ENCODE results near the gene UCN. TPM values are rescaled to one million over a fixed set of nuclear protein-coding genes. Genes with fewer than 3 reads are reported as not detected.
A peak's percentile ranks its signal among the peaks of the same experiment; 100 is the strongest.

UCN gene
- total RNA-seq, 1 experiment from 2014 or later: 2.8 TPM

DNA sequence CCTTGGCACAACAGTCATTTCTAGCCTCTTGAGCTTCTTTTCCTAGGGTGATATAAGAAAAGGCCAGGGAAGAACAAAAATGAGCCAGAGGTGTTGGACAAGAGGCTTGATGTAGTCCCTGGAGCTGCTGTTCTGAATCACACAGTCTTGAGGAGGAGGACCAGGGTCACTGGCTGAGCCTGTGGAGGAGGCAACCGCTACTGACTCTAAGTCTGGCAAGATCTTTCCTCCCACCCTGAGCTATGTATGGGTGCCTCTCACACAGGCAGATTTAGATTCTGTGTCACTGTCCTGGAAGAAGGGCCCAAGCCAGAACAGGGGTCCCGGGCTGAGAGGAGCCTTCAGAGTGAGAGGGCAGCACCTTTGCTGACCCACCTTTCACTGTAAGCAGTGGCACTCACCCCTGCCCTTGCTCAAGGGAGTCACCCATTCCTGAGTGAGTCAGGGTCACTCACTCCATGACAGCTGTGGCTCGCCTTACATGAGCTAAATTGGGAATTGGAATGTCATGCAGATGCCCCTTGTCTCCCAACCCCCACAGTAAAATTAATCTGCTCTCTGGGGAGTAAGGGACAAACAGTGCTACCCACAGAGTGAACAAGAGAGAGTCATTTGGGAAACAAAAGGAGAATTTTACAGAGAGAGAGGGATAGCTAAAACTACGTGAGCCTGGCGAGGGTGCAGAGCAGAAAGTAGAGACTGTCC lies 26.2 kb downstream of the UCN start, which contains the start of gene TRIM54:
TRIM54 (plus strand) TSS at position 575 of the 705 bp plus-strand sequence. CDS start 303 bp downstream, outside the sequence.
- BruUV-seq (replicated peaks): no TSS peak
- intact Hi-C loops (cut with micrococcal nuclease; ENCODE audit: unreplicated experiment): loop anchor here (2.0 to 5.0 kb wide), 2 partner anchors 70 to 189 kb away; partner anchors contain the start of genes ATRAID and SLC5A6
- no peak for TF ChIP-seq EZH2 (IDR thresholded peaks at IDR 0.05; ENCODE audit: low read depth)
- TF ChIP-seq, protein P1, sequence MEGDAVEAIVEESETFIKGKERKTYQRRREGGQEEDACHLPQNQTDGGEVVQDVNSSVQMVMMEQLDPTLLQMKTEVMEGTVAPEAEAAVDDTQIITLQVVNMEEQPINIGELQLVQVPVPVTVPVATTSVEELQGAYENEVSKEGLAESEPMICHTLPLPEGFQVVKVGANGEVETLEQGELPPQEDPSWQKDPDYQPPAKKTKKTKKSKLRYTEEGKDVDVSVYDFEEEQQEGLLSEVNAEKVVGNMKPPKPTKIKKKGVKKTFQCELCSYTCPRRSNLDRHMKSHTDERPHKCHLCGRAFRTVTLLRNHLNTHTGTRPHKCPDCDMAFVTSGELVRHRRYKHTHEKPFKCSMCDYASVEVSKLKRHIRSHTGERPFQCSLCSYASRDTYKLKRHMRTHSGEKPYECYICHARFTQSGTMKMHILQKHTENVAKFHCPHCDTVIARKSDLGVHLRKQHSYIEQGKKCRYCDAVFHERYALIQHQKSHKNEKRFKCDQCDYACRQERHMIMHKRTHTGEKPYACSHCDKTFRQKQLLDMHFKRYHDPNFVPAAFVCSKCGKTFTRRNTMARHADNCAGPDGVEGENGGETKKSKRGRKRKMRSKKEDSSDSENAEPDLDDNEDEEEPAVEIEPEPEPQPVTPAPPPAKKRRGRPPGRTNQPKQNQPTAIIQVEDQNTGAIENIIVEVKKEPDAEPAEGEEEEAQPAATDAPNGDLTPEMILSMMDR (conservative IDR thresholded peaks at IDR 0.05): no peak
- Histone ChIP-seq H3K9me3 (ENCODE audit: insufficient read depth, low read depth) (no peaks in the 10 kb centered on the region), H3K4me1 (replicated peaks; ENCODE audit: insufficient read depth) (peaks cover 37% of the 10 kb centered on the region), H4K20me1 (ENCODE audit: insufficient read depth) (no peaks in the 10 kb centered on the region), H3K27ac (peak within 1 kb of the TSS; percentile 70), H3F3A (ENCODE audit: insufficient read depth, low read depth) (peaks cover 30% of the 10 kb centered on the region; the same call in 1 of the 2 replicates), H3K79me2 (ENCODE audit: low read depth) (no peaks in the 10 kb centered on the region), H2AFZ (peak within 1 kb of the TSS; percentile 83), H3K27me3 (ENCODE audit: insufficient read depth, low read depth) (no peaks in the 10 kb centered on the region), H3K4me3 (peak within 1 kb of the TSS; percentile 29; the same call in 1 of the 2 replicates), H3K36me3 (ENCODE audit: low read depth) (no peaks in the 10 kb centered on the region), H3K9me2 (ENCODE audit: insufficient read depth) (no peaks in the 10 kb centered on the region), H3K4me2 (peak within 1 kb of the TSS; percentile 71)
- DNase-seq: peak; percentile 43 to 73
- ChIA-PET POLR2A (ENCODE audit: unreplicated experiment) (interaction anchor here (0.6 to 2.1 kb wide), 3 partner anchors 11 to 497 kb away, joined by 3 to 10 read pairs (median 4); no protein-coding TSS in a partner anchor), CTCF (interaction anchor here (1.5 to 2.9 kb wide), 3 partner anchors 11 to 21 kb away, joined by 5 to 22 read pairs (median 6); no protein-coding TSS in a partner anchor)

DNA sequence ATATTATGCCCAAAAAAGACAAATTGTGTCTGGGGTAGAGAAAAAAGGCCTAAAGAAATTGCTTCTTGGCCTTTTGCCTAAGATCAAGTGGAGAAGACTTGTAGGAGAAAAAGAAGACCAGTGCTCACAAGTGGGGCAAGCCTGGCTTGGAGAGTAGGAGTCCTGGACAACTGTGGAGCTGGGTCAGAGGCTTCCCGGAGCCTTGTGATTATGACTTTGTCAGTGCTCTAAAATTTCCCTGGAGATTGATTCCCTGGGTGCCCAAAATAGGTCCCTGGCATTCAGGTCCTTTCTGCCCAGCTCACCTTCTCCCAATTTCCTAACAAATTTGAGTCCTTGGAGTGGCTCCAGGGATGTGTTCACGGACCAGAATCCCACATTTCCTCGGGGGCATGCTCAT lies 26.8 kb downstream of the UCN start:
- H3K79me2 ChIP-seq (ENCODE audit: low read depth): no peaks in the 10 kb centered on the region
- no peaks in the 10 kb centered on the region for H4K20me1 ChIP-seq (ENCODE audit: insufficient read depth)
- H3K9me3 ChIP-seq (ENCODE audit: insufficient read depth, low read depth): no peaks in the 10 kb centered on the region
- peaks cover 30% of the 10 kb centered on the region; the same call in 1 of the 2 replicates for H3F3A ChIP-seq (ENCODE audit: insufficient read depth, low read depth)
- intact Hi-C loops (cut with micrococcal nuclease; ENCODE audit: unreplicated experiment): loop anchor here (2.0 to 5.0 kb wide), 2 partner anchors 69 to 189 kb away; partner anchors contain the start of genes ATRAID and SLC5A6
- H3K36me3 ChIP-seq (ENCODE audit: low read depth): no peaks in the 10 kb centered on the region
- no TSS peak for BruUV-seq (replicated peaks)
- DNase-seq: no peak
- POLR2A ChIA-PET (ENCODE audit: unreplicated experiment): interaction anchor here (0.6 kb wide), 1 partner anchor 496 kb away, joined by 3 read pairs; no protein-coding TSS in a partner anchor
- no peak for TF ChIP-seq EZH2 (IDR thresholded peaks at IDR 0.05; ENCODE audit: low read depth)
- peaks cover 37% of the 10 kb centered on the region for H3K4me1 ChIP-seq (replicated peaks; ENCODE audit: insufficient read depth)
- peak overlapping the region; percentile 71 for H3K4me2 ChIP-seq
- H3K9me2 ChIP-seq (ENCODE audit: insufficient read depth): no peaks in the 10 kb centered on the region
- CTCF ChIA-PET: interaction anchor here (1.7 to 2.9 kb wide), 2 partner anchors 11 to 22 kb away, joined by 6 to 22 read pairs; no protein-coding TSS in a partner anchor
- H3K4me3 ChIP-seq: no peak overlapping the region
- no peak overlapping the region for H2AFZ ChIP-seq
- no peaks in the 10 kb centered on the region for H3K27me3 ChIP-seq (ENCODE audit: insufficient read depth, low read depth)
- peak overlapping the region; percentile 70 for H3K27ac ChIP-seq

DNA sequence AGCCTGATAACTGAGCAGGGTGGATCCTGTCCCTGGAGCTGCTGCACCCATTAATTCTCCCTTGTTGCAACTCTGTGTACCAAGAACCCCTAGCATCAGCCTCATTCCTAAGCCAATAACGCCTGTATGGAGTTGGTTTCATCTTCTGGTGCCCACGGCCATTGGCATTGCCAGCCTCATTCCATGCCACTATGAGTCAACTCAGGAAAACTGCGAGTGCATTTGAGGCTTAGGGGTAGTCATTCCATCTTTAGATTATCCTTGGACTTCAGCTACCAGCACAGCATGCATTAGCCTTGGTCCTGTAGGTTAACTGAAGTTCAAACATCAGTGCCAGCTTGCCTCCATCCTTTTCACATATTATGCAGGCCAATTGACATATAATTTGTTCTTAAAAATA lies 27.4 kb downstream of the UCN start:
- Histone ChIP-seq H2AFZ (no peak overlapping the region), H3K9me3 (ENCODE audit: insufficient read depth, low read depth) (no peaks in the 10 kb centered on the region), H3K27ac (no peak overlapping the region), H3K27me3 (ENCODE audit: insufficient read depth, low read depth) (no peaks in the 10 kb centered on the region), H3K4me3 (no peak overlapping the region), H3K79me2 (ENCODE audit: low read depth) (no peaks in the 10 kb centered on the region), H3K36me3 (ENCODE audit: low read depth) (no peaks in the 10 kb centered on the region), H3F3A (ENCODE audit: insufficient read depth, low read depth) (peaks cover 30% of the 10 kb centered on the region; the same call in 1 of the 2 replicates), H3K9me2 (ENCODE audit: insufficient read depth) (no peaks in the 10 kb centered on the region), H3K4me1 (replicated peaks; ENCODE audit: insufficient read depth) (peaks cover 37% of the 10 kb centered on the region), H3K4me2 (no peak overlapping the region), H4K20me1 (ENCODE audit: insufficient read depth) (no peaks in the 10 kb centered on the region)
- no TSS peak for BruUV-seq (replicated peaks)
- ChIA-PET POLR2A (ENCODE audit: unreplicated experiment) (no interaction called here), CTCF (interaction anchor here (1.7 to 2.9 kb wide), 2 partner anchors 12 to 22 kb away, joined by 6 to 22 read pairs; no protein-coding TSS in a partner anchor)
- TF ChIP-seq, protein P1 (conservative IDR thresholded peaks at IDR 0.05): no peak
- TF ChIP-seq EZH2 (IDR thresholded peaks at IDR 0.05; ENCODE audit: low read depth): no peak
- DNase-seq: no peak
- intact Hi-C loops (cut with micrococcal nuclease; ENCODE audit: unreplicated experiment): loop anchor here (1.0 to 5.0 kb wide), 4 partner anchors 31 to 320 kb away; partner anchors contain the start of genes ATRAID and SLC5A6

Data from PC-9 (cell line).